NCI-H2227 (cell line): ENCODE results near the gene PXMP4.
A peak's percentile ranks its signal among the peaks of the same experiment; 100 is the strongest.
"Not testable (repeated sequence)": the region's sequence is repeated elsewhere in the genome, so short reads cannot be mapped to it uniquely, and the experiment has no call there.

Experiments used
- DNase-seq: peaks from one replicate; lab custom pipeline; 2025; ENCODE audit not compliant: unreplicated experiment; lab: John Stamatoyannopoulos, UW

The PXMP4 gene, protein sequence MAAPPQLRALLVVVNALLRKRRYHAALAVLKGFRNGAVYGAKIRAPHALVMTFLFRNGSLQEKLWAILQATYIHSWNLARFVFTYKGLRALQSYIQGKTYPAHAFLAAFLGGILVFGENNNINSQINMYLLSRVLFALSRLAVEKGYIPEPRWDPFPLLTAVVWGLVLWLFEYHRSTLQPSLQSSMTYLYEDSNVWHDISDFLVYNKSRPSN

GRCh38 chr20:33719989-33720709, at the start of gene PXMP4:
TSS of gene PXMP4 (minus strand) at chr20:33720310. CDS start at chr20:33720207, 103 bp downstream.
- DNase-seq: peak; percentile 99

DNA sequence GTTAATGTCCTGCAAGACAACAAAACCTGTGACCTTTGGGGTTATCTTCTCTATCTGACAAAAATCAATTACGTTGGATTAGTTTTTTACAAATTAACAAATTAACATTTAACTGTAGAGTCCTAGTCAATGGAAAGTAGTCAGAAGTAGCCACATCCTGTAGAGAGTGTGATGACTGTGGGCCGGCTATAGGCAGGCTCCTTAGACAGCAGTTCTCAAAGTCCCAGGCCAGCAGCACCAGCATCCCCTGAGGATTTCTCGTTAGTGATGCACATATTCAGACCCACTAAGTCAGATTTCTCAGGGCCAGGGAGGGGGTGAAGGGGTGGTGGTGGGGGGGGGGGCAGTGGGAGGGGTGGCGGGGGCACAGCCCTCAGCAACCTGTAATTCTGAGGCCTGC, 48.9 kb upstream of the PXMP4 start:
- DNase-seq: no peak

DNA sequence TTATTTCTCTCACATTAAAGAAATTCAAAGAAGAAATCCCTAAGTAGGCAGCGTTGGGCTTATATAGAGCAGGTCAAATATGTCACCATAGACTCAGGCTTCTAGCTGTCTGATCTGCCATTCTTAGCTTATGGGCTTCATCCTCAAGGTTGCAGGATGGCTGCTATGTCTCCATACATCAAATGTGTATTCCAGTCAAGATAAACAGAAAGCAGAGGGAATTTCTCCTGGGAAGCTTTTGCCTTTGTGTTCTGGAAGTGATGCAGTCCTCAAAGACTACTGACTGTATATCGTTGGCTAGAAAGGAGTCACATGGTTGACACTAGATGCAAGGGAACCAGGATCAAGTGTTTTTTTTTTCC, 47.6 kb upstream of the PXMP4 start:
- no peak for DNase-seq

DNA sequence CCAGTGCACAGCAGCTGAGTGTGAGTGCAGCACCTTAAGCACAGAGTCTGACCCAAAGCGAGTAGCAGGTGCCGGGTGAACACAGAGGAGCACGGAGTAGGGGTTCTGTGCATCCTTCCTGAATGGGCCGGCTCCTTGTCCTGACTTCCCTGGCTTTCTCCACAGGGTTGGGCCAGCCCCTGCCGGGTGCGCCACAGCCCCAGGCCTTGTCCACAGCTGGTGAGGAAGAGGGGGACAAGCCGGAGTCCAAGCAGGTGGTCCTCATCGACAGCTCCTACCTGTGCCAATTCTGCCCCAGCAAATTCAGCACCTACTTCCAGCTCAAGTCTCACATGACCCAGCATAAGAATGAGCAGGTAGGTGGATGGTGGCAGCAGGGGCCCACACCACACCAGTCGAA, 46.6 kb upstream of the PXMP4 start:
- no peak for DNase-seq

DNA sequence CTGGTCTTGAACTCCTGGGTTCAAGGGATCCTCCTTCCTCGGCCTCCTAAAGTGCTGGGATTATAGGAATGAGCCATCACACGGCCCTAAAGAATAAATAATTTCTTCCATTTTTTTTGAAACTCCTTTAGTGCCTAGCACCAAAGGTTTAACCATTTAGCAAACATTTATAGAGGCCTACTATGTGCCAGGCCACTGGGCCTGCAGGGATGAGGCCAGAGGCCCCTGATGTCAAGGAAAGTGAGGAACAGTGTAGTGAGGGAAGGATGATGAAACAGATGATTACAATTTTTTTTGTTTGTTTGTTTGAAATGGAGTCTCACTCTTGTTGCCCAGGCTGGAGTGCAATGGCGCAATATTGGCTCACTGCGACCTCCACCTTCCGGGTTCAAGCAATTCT, 45.5 kb upstream of the PXMP4 start:
- DNase-seq: no peak

DNA sequence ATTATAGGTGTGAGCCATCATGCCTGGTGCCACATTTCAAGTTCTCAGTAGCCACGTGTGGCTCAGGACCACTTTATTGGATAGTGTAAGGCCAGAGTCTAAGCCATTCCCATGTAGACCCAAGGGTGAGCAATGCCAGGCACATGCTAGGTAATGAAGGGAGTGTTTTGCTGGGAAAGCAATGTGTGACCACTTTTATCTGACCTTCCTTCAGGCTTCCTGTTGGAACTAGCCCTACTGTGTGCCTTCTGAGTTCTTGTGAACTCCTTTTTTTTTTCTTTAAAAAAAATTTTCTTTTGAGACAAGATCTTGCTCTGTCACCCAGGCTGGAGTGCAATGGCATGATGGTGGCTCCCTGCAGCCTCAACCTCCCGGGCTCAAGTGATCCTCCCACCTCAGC, 45.0 kb upstream of the PXMP4 start:
- DNase-seq: no peak

GRCh38 chr20:33761698-33762250, 41.7 kb upstream of the PXMP4 start:
- no peak for DNase-seq

DNA sequence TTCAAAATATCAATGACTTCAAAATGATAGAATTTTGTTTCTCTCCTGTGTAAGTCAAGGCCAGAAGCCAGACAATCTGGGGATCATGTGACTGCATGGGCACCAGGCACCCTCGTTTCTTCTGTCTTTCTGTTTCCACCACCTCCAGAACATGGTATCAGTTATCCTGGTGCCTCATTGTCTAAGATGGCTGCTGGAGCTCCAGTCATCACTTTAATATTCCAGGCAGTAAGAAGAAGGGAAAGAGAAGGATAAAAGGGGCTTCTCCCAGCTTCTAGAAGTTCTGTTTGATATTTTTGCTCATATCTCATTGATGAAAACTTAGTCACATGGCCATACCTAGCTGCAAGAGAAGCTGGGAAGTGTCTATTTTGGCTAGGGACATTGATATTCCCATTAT, 37.3 kb upstream of the PXMP4 start:
- DNase-seq: no peak

DNA sequence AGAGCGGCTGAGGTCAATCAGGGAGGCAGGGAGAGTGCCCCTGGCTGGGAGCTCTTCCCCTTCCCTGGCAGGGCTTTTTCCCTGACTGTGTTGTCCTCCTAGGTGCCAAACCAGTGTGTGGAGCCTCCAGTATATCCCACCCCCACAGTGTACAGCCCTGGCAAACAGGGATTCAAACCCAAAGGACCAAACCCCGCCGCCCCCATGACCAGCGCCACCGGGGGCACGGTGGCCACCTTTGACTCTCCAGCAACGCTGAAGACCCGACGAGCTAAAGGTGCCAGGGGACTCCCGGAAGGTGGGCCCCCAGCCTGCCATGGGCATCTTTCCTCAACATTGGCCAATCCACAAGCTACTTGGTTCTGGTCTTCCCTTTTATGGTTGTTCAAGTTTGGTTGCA, 36.9 kb upstream of the PXMP4 start:
- DNase-seq: no peak

DNA sequence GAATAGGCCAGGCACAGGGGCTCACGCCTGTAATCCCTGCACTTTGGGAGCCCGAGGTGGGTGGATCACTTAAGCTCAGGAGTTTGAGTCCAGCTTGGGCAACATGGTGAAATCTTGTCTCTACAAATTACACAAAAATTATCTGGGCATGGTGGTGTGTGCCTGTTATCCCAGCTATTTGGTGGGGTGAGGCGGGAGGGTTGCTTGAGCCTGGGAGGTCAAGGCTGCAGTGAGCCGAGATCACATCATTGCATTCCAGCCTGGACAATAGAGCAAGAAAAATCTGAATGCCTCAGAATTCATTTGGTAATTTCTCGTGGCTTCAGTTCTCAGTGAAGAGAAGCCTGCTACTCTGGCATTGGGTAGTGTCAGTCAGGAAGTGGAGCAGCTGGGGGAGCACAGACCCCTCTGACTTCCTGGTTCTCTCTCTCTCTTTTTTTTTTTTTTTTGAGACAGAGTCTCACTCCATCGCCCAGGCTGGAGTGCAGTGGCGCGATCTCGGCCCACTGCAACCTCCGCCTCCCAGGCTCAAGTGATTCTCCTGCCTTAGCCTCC, 35.9 kb upstream of the PXMP4 start:
- not testable (repeated sequence) for DNase-seq

DNA sequence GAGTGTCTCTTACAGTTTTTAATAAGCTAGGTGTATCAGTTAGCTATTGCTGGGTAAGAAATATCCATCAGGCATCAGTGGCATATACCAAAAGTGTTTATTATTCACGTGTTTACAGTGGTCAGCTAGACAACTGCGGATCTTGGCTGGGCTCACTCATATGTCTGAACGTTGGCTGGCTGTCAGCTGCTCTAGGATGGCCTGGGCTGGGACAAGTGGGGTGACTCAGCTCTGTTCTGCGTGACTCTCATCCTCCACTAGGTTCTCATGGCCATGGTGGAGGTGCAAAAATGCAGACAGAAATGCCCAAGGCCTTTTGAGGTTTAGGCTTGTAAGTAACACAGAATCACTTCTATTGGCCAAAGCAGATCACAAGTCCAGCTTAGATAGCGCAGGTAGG, 33.7 kb upstream of the PXMP4 start:
- no peak for DNase-seq

DNA sequence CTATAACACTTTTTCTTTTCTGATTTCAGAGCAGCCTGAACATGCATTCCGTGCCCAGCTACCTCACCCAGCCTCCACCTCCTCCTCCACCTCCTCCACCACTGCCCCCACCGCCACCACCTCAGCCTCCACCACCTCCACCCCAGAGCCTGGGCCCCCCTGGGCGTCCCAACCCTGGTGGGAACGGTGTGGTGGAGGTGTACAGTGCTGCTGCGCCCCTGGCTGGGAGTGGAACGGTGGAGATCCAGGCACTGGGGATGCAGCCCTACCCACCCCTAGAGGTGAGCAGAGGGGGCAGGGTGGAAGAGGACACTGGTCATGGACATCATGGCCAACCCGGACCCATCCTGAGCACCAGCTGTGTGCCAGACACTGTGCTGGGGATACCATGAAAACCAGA, 33.0 kb upstream of the PXMP4 start:
- DNase-seq: no peak

- DNase-seq: no peak
Measured at GRCh38 chr20:33751775-33752174, 31.7 kb upstream of the PXMP4 start.

DNA sequence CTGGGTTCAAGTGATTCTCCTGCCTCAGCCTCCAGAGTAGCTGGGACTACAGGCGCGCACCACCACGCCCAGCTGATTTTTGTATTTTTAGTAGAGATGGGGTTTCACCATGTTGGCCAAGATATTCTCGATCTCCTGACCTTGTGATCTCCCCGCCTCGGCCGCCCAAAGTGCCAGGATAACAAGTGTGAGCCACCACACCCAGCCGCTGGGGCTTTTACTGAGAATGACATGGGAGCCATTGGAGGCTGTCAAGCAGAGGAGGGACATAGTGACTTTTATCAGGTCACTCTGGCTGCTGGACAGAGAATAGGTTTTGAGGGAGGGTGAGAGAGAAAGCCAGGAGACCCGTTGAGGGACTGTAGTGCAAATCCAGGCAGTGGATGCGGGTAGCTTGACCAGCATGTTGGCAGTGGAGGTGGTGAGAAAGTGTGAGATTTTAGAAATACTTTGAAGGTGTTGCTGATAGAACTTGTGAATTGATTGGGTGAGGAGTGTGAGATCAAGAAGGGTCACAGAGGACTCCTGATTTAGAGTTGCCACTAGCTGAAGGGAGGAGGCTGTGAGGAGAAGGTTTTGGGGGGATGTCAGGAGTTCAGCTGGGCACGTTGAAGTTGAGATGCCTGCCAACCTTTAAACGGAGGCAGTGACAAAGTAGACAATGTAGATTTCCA, 26.4 kb upstream of the PXMP4 start:
- no peak for DNase-seq

DNA sequence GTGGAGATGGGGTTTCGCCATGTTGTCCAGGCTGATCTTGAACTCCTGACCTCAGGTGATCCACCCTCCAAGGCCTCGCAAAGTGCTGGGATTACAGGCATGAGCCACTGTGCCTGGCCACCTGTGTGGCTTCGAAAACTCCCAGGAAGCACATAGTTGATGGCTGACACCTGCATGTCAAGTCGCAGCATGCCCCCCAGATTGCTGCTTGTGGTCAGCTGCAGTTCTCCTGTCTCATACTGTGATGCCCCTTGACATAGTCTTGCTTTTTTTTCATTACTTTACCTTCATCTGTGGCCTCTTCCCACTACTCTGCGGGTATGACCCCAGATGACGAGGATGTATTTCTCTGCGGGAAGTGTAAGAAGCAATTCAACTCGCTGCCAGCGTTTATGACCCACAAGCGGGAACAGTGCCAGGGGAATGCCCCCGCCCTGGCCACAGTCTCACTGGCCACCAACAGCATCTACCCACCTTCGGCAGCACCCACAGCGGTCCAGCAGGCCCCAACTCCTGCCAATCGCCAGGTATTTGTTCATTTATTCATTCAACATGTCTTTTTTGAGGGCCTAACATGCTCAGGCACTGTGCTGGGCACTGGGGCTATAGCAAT, 24.8 kb upstream of the PXMP4 start:
- DNase-seq: no peak

DNA sequence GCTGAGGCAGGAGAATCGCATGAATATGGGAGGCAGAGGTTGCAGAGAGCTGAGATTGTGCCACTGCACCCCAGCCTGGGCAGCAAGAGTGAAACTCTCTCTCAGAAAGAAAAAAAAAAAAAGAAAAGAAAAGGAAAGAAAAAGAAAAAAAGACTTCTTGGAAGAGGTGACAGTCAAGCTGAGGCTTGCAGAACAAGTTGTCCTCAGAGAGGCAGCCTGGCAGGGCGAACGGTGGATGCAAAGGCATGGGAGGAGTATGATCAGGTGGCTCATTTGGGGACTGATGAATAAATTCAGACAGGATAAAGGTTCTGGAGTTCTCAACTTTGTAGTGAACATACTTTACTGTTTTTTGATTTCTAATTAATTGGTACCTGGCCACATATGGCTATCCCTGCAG, 24.1 kb upstream of the PXMP4 start:
- no peak for DNase-seq

- no peak for DNase-seq
Measured at GRCh38 chr20:33740189-33740588, 20.1 kb upstream of the PXMP4 start.

DNA sequence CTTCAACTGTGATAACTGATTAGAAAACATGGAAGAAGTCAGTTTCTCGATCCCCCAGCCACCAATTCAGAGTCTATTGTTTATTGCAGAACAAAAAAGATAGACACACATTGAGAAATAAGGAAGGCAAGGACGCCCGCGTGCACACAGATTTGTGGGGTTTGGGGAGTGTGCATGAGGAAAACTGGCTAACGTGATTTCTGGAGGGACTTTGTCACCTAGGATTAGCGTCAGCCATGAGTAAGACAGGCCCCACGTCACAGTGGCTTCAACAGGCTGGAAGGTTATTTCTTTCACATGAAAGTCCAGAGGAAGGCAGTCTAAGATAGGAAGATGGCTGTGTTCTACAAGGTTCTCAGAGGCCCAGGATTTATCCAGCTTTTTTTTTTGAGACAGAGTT, 19.4 kb upstream of the PXMP4 start:
- DNase-seq: no peak

DNA sequence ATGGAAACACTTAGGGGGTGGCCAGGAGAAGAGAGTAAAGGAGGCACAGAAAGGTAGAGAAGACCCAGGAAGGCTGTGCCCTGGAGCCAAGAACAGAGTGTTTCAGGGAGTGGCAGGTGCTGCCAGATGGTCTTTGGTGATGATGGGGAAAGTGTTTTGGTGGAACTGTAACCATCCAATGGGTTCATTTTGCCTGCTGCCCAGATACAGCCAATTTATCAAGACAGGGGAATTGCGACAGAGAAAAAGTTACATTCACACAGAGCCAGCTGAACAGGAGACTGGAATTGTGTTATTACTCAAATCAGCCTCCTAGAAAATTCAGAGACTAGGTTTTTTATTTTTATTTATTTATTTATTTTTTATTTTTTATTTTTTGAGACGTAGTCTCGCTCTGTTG, 16.9 kb upstream of the PXMP4 start:
- DNase-seq: no peak

- DNase-seq: no peak
Measured at GRCh38 chr20:33733654-33734576, 13.8 kb upstream of the PXMP4 start.
